A673 (cell line): ENCODE data around the gene GBX1. TPM values are rescaled to one million over a fixed set of nuclear protein-coding genes. Genes with fewer than 3 reads are reported as not detected.

Experiments used
- BruUV-seq: library from RNA; stranded (reverse); fragments of 400-500 nt; replicated peaks from 2 replicates; lab custom pipeline; 2021; lab: Mats Ljungman, UMichigan
- CTCF ChIA-PET: fragments of 300-600 bp; sonication (Branson Sonifier 250); formaldehyde crosslinking; loops from one replicate; lab custom pipeline; 2022; ENCODE audit warnings: antibody characterized with exemption; lab: Charles Lee
- POLR2A ChIA-PET: fragments of 300-600 bp; sonication (Branson Sonifier 250); formaldehyde crosslinking; loops from one replicate; lab custom pipeline; 2022; ENCODE audit warnings: antibody characterized with exemption; ENCODE audit not compliant: low non-redundant PET; lab: Charles Lee
- DNase-seq: peaks from one replicate; pipeline ENCODE4 v3.0.0-alpha.2; 2015; ENCODE audit warnings: low spot score
- H3K27ac ChIP-seq: fragments of 200-600 bp; sonication (generic); 2 replicates; pipeline ENCODE4 v1.5.1; 2016; ENCODE audit warnings: mixed run types, low read depth, mild to moderate bottlenecking, mixed read lengths, antibody characterized with exemption, low read length; ENCODE audit not compliant: poor library complexity, severe bottlenecking
- H3K27me3 ChIP-seq: fragments of 200-600 bp; sonication (generic); replicated peaks from 2 replicates; pipeline ENCODE4 v1.6.1; 2017; ENCODE audit warnings: mixed run types, low read depth, mild to moderate bottlenecking, mixed read lengths, antibody characterized with exemption, low read length; ENCODE audit not compliant: insufficient read depth, poor library complexity
- H3K36me3 ChIP-seq: fragments of 200-600 bp; sonication (generic); 2 replicates; pipeline ENCODE4 v1.6.1; 2016; ENCODE audit warnings: mixed run types, mild to moderate bottlenecking, mixed read lengths, antibody characterized with exemption, low read length; ENCODE audit not compliant: insufficient read depth, poor library complexity, severe bottlenecking
- H3K4me1 ChIP-seq: fragments of 200-600 bp; sonication (generic); 2 replicates; pipeline ENCODE4 v1.6.1; 2017; ENCODE audit warnings: mixed run types, mild to moderate bottlenecking, mixed read lengths, antibody characterized with exemption, low read length; ENCODE audit not compliant: insufficient read depth, poor library complexity, severe bottlenecking
- H3K4me3 ChIP-seq: fragments of 200-600 bp; sonication (generic); 2 replicates; pipeline ENCODE4 v1.5.1; 2016; ENCODE audit warnings: low read depth, mixed run types, mild to moderate bottlenecking, mixed read lengths, low read length; ENCODE audit not compliant: poor library complexity, severe bottlenecking
- H3K9me3 ChIP-seq: fragments of 200-600 bp; sonication (generic); 2 replicates; pipeline ENCODE4 v1.6.1; 2016; ENCODE audit warnings: mixed run types, low read depth, mild to moderate bottlenecking, mixed read lengths, antibody characterized with exemption, low read length; ENCODE audit not compliant: poor library complexity, severe bottlenecking
- CTCF ChIP-seq: fragments of 300-800, 200-600 bp; sonication (generic); conservative IDR thresholded peaks from 2 replicates; pipeline ENCODE4 v1.5.1; 2017; ENCODE audit warnings: low read depth, mild to moderate bottlenecking, antibody characterized with exemption, low read length, moderate library complexity, mixed read lengths
- EZH2 ChIP-seq: fragments of 200-600 bp; sonication (generic); IDR thresholded peaks from 2 replicates; pipeline ENCODE4 v1.6.1; 2017; ENCODE audit warnings: borderline replicate concordance, low read depth, mild to moderate bottlenecking, mixed read lengths, antibody characterized with exemption, low read length; ENCODE audit not compliant: poor library complexity, severe bottlenecking
- intact Hi-C: fragments of 100-400 bp; cut with micrococcal nuclease; formaldehyde crosslinking; loops from one replicate; pipeline ENCODE4 v1.10.0; 2022; ENCODE audit not compliant: unreplicated experiment
- total RNA-seq: library from RNA; stranded (reverse); gene quantifications from 2 replicates; pipeline ENCODE4 v1.2.3, GENCODE V29; 2021

Gene GBX1
- total RNA-seq, 1 experiment from 2014 or later = not detected

GRCh38 chr7:151212626-151213025, 45.1 kb upstream of the GBX1 start:
- CTCF ChIA-PET = no interaction called here
- Histone ChIP-seq H3K4me1 (no peaks in the 10 kb centered on the region), H3K27ac (no peak overlapping the region), H3K36me3 (peaks cover 46% of the 10 kb centered on the region), H3K9me3 (no peaks in the 10 kb centered on the region), H3K27me3 (no peaks in the 10 kb centered on the region), H3K4me3 (no peak overlapping the region)
- BruUV-seq = no TSS peak
- DNase-seq = no peak
- POLR2A ChIA-PET = no interaction called here
- intact Hi-C loops = no loop called here
- TF ChIP-seq CTCF = no peak
- TF ChIP-seq EZH2 = no peak

GRCh38 chr7:151211155-151211772, 43.8 kb upstream of the GBX1 start:
- DNase-seq = no peak
- Histone ChIP-seq H3K9me3 (no peaks in the 10 kb centered on the region), H3K27me3 (no peaks in the 10 kb centered on the region), H3K4me3 (no peak overlapping the region), H3K36me3 (peaks cover 37% of the 10 kb centered on the region), H3K4me1 (no peaks in the 10 kb centered on the region), H3K27ac (no peak overlapping the region)
- no TSS peak for BruUV-seq
- intact Hi-C loops = no loop called here
- TF ChIP-seq CTCF = no peak
- TF ChIP-seq EZH2 = no peak
- ChIA-PET POLR2A (no interaction called here), CTCF (no interaction called here)

GRCh38 chr7:151210087-151210854, 42.8 kb upstream of the GBX1 start, which contains the start of gene H2BK1:
H2BK1 (minus strand) TSS chr7:151210488; CDS start chr7:151210318, 170 bp downstream.
- intact Hi-C loops = no loop called here
- no TSS peak for BruUV-seq
- DNase-seq = no peak
- Histone ChIP-seq H3K27me3 (peaks cover 8% of the 10 kb centered on the region), H3K4me1 (no peaks in the 10 kb centered on the region), H3K27ac (no peak within 1 kb of the TSS), H3K9me3 (no peaks in the 10 kb centered on the region), H3K36me3 (peaks cover 27% of the 10 kb centered on the region), H3K4me3 (no peak within 1 kb of the TSS)
- TF ChIP-seq EZH2 (no peak), CTCF (no peak)
- ChIA-PET CTCF (no interaction called here), POLR2A (no interaction called here)
